Measurements from ENCODE around the gene DUOXA2. TPM values are rescaled to one million over a fixed set of nuclear protein-coding genes. Genes with fewer than 3 reads are reported as not detected.
A peak's percentile ranks its signal among the peaks of the same experiment; 100 is the strongest.

The DUOXA2 gene
- total RNA-seq, 4 donors from 2014 or later, result 11.8 to 48.4 (median 27.0) TPM

GRCh38 chr15:45165536-45165935, 51.4 kb downstream of the DUOXA2 start:
- TF ChIP-seq, protein P1, sequence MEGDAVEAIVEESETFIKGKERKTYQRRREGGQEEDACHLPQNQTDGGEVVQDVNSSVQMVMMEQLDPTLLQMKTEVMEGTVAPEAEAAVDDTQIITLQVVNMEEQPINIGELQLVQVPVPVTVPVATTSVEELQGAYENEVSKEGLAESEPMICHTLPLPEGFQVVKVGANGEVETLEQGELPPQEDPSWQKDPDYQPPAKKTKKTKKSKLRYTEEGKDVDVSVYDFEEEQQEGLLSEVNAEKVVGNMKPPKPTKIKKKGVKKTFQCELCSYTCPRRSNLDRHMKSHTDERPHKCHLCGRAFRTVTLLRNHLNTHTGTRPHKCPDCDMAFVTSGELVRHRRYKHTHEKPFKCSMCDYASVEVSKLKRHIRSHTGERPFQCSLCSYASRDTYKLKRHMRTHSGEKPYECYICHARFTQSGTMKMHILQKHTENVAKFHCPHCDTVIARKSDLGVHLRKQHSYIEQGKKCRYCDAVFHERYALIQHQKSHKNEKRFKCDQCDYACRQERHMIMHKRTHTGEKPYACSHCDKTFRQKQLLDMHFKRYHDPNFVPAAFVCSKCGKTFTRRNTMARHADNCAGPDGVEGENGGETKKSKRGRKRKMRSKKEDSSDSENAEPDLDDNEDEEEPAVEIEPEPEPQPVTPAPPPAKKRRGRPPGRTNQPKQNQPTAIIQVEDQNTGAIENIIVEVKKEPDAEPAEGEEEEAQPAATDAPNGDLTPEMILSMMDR (IDR thresholded peaks at IDR 0.05), result no peak
- no peak for TF ChIP-seq POLR2A (IDR thresholded peaks at IDR 0.05)

DNA sequence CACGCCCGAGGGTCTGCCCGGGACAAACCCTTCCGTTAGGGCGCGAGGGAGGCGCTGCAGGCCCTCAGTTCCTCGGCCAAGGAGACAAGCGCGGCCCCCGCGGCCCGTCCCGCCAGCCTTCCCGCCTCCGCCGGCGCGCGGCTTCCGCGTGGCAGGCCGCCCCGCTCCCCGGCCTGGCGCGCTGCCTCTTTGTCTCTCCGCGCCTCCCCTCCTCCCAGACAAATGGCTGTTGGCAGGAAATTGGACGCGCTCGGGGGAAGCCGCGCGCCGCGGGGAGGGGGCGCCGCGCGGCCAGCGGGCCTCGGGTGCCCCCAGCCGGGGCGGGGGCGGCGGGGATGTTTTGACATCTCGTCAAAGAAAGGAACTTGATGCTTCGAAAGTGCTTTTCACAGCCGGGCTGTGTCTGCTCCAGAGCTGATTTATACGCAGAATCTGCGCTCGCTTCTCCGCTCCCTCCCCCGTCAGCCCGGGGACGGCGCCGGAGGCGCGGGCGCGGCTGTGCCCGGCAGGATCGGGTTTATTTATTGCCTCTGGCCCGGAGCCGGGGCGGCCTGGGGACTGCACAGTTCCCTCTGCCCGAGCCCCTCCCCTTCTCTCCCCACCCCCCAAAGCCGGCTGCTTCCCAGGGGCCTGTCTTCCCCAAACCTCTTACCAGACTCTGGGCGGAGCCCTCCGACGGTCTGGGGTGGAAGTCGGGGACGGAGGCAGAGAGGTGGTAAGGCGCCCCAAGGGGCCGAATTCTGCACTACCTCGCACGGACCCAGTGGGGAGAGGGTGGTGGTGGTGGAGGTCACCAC, 52.9 kb downstream of the DUOXA2 start:
- Histone ChIP-seq H3K9me3 (no peaks in the 10 kb centered on the region), H3K4me3 (replicated peaks in 1 of 3) (peak overlapping the region; percentile 5 to 70 (median 61)), H3K4me1 (peaks cover 7 to 32% of the 10 kb centered on the region in 2 donors), H3K27me3 (no peaks in the 10 kb centered on the region), H3K27ac (peak overlapping the region; percentile 91 to 99 (median 97)), H3K36me3 (no peaks in the 10 kb centered on the region)
- TF ChIP-seq, protein P1 (IDR thresholded peaks at IDR 0.05), result peak; percentile 33 to 65 (median 57)
- peak in 1 of 2 donors; percentile 49 for TF ChIP-seq POLR2A (IDR thresholded peaks at IDR 0.05)
- WGBS, 2 donors, result 0% methylated on average over 16 to 21 of the region's 79 CpGs
- DNase-seq, result peak; percentile 85 to 89
- intact Hi-C loops (cut with DNase I), result no loop called here

More at GRCh38 chr15:45165536-45165935, 51.4 kb downstream of the DUOXA2 start:
- no peak overlapping the region for H3K4me3 ChIP-seq (replicated peaks in 1 of 3)
- no peaks in the 10 kb centered on the region for H3K36me3 ChIP-seq
- no peak for DNase-seq
- peak overlapping the region in 2 of 3 donors; percentile 97 to 99 for H3K27ac ChIP-seq
- no peaks in the 10 kb centered on the region for H3K27me3 ChIP-seq
- no peaks in the 10 kb centered on the region for H3K9me3 ChIP-seq
- intact Hi-C loops (cut with DNase I), result no loop called here
- WGBS, 2 donors, result 80 to 88% methylated on average over 4 to 5 of the region's 5 CpGs
- H3K4me1 ChIP-seq, result peaks cover 7 to 32% of the 10 kb centered on the region in 2 donors

DNA sequence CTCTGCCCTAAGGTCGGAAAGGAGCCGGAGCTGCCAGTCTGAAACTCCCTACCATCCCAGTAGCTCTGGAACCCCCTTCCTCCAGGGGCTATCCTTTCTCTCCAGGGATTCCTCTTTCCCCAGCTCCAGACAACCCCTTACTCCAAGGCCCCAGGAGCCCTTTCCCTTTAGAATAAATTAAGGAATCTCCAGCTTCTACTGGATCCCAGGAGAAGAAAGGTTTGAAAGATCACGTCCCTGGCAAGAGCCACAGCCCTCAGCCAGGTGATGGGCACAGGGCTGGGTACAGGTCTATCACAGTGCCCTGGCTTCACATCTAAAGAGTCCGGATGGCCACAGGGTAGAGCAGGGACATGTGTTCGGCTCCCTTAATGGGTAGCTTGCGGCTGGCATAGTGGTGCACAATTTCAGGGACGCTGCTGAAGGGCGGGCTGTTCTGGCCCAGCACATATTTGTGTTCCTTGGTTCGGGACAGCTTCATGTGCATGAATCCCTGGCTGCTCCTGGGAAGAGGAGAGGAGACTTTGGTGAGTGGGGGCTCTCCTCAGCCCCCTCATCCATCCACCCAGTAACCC, 53.6 kb downstream of the DUOXA2 start:
- Histone ChIP-seq H3K27me3 (no peaks in the 10 kb centered on the region), H3K9me3 (no peaks in the 10 kb centered on the region), H3K4me3 (replicated peaks in 1 of 3) (peak overlapping the region in 2 of 3 donors; percentile 5 to 70), H3K27ac (peak overlapping the region; percentile 91 to 99 (median 97)), H3K36me3 (no peaks in the 10 kb centered on the region), H3K4me1 (peaks cover 7 to 26% of the 10 kb centered on the region in 2 donors)
- DNase-seq, result no peak
- TF ChIP-seq, protein P1 (IDR thresholded peaks at IDR 0.05), result no peak
- no peak for TF ChIP-seq POLR2A (IDR thresholded peaks at IDR 0.05)
- WGBS, 2 donors, result 77 to 78% methylated on average over 6 to 9 of the region's 9 CpGs
- intact Hi-C loops (cut with DNase I), result no loop called here

Other genes starting within 250 kb of the DUOXA2 start
- not detected for gene TERB2, start 157.6 kb upstream of the DUOXA2 start, total RNA-seq
- gene SORD, start 91.1 kb upstream of the DUOXA2 start, total RNA-seq, result 100 to 1,000 TPM; 241 to 831 (median 477) TPM
- 100 to 1,000 TPM in 2 of 4 donors, 10 to 100 TPM in 2; 44.5 to 238 (median 152) TPM for gene DUOX2, start 154 bp upstream of the DUOXA2 start, total RNA-seq
- gene DUOXA1, start 15.6 kb downstream of the DUOXA2 start, total RNA-seq, result 100 to 1,000 TPM in 3 of 4 donors, 10 to 100 TPM in 1; 97.0 to 187 (median 150) TPM
- 100 to 1,000 TPM; 132 to 313 (median 234) TPM for gene DUOX1, start 15.7 kb downstream of the DUOXA2 start, total RNA-seq
- 10 to 100 TPM in 1 of 4 donors, 1 to 10 TPM in 3; 8.0 to 15.9 (median 8.7) TPM for gene SHF, start 73.6 kb downstream of the DUOXA2 start, total RNA-seq
- not detected for gene SLC28A2, start 137.9 kb downstream of the DUOXA2 start, total RNA-seq

Measured in thyroid gland (tissue), 4 donors.